KOPT-K1 (cell line): ENCODE data around the gene PGGT1B.
"Not testable (repeated sequence)": the region's sequence is repeated elsewhere in the genome, so short reads cannot be mapped to it uniquely, and the experiment has no call there.

ENCODE experiments used
- H3K27ac ChIP-seq: fragments of 200-600 bp; sonication (generic); 2 replicates; pipeline ENCODE4 v1.5.1; 2016; ENCODE audit warnings: antibody characterized with exemption, mild to moderate bottlenecking, low read depth, low read length; ENCODE audit not compliant: poor library complexity, severe bottlenecking
- H3K36me3 ChIP-seq: fragments of 200-600 bp; sonication (generic); 2 replicates; pipeline ENCODE4 v1.5.1; 2017; ENCODE audit warnings: antibody characterized with exemption, mild to moderate bottlenecking, low read length, moderate library complexity; ENCODE audit not compliant: insufficient read depth
- H3K9me3 ChIP-seq: fragments of 200-600 bp; sonication (generic); 2 replicates; pipeline ENCODE4 v1.5.1; 2017; ENCODE audit warnings: antibody characterized with exemption, low read length, mild to moderate bottlenecking; ENCODE audit not compliant: insufficient read depth, poor library complexity, severe bottlenecking

The PGGT1B gene

DNA sequence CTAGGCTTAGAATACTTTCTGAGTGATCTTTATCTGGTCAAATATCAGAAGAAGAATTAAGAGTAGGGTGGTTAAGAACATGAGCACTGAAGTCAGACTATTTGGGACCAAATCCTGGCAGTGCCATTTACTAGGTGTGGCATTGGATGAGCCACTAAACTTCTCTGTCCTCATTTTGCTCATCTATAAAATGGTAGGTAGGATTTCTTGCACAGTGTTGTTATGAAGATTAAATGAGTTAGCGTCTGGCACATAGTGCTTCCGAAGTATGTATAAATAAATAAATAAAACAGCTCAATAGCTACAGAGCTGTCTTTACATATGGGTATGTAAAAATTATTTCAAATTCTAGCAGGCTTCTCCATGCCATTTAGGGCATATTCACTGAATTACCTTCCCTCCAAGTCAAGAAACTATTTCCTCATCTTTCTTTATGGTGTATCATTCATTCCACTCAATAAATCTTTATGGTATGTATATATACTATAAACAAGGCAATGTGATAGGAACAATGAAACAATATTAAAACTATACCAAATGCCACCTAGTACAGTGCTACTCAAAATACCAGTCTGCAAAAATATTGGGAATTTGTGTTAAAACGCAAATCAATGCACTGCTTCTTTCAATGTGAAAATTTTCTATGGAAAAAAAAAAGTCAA lies 9.8 kb upstream of the PGGT1B start:
- Histone ChIP-seq H3K36me3 (peaks cover 36% of the 10 kb centered on the region), H3K9me3 (no peaks in the 10 kb centered on the region), H3K27ac (no peak overlapping the region)

DNA sequence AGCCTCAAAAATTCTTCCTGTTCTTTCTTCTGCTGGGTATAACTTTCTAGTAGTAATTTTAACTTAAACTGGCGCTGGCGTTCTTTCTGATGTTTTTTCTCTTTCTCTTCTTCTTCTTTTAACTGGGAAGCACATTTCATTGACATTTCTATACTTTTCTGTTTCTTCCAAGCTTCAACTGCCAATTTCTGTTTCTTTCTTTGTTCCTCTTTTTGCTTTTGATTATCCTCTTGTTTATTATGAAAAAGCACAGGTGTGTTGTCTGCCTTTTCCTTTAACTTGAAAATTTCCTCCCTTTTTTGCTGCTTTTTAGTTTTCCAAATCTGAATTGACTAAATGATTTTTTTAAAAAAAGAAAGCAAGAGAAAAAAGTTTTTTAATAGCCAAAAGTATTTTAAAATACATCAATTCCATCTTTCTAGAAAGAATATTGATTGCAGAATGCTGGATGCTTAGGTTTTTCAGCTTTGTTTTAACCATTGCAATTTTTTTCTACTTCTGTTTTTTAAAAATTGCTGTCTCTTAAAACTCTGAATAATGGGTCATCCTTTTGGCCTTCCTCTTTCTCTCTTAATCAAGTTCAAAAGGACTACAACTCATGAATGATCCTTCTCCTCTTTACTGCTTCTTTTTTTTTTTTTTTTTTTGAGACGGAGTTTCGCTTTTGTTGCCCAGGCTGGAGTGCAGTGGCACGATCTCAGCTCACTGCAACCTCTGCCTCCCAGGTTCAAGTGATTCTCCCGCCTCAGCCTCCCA lies 8.8 kb upstream of the PGGT1B start:
- Histone ChIP-seq H3K9me3 (no peaks in the 10 kb centered on the region), H3K36me3 (peaks cover 36% of the 10 kb centered on the region), H3K27ac (no peak overlapping the region)

DNA sequence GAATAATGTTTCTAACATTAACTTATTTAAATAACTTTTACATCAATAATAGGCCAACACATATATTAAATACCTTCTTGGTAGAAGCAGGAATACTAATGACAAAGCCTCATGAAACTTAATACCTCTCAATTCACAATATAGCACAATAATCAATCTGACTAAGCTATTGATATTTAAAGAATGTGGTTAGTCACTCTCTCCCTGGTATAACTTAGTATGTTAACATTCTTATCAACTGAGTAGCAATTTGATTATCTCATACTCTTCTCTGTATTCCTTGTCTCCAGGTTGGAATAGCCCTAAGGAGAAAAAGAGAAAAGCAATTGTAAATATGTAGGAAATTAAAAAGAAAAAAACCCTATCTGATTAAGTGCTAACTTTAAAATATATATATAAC lies 4.9 kb upstream of the PGGT1B start:
- H3K27ac ChIP-seq, result no peak overlapping the region

DNA sequence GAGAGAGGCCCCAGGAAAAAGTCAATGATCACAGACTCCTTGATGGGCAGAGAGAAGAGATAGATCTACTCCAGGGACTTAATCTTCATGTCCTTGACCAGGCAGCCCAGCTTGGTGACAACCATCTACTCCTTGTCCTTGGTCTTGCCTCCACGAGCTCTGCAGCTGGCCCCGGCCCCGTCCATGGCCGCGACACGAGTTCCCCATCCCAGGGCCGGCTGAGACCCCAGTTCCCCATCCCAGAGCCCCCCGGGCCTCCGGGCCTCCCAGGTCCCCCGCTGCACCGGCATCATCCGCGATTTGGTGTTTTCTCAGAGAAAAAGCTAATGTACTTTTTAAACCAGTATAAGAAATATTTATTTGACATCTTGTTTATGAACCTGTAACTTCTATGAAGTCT lies 2.5 kb upstream of the PGGT1B start:
- H3K27ac ChIP-seq, result no peak overlapping the region
- H3K9me3 ChIP-seq, result no peaks in the 10 kb centered on the region
- peaks cover 3% of the 10 kb centered on the region; the same call in 1 of the 2 replicates for H3K36me3 ChIP-seq

More for the DNA sequence above, 4.9 kb upstream of the PGGT1B start:
- no peaks in the 10 kb centered on the region for H3K9me3 ChIP-seq
- H3K36me3 ChIP-seq, result peaks cover 9% of the 10 kb centered on the region; the same call in 1 of the 2 replicates

DNA sequence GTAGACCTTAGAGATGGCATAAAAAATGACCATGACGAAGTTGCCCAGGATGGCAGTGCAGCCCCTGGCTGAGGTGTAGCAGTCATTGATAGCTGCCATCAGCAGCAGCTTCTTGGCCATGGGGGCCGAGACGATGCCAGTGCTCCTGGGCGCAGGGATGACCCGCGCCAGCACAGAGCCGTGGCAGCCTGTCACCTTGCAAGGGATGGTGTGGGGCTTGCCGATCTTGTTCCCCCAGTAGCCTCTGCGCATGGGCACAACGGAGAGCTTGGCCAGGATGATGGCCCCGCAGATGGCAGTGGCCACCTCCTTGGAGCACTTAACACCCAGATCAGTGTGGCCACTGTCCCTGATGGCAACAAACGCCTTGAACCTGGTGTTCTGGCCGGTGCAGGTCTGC lies 2.1 kb upstream of the PGGT1B start:
- Histone ChIP-seq H3K27ac (no peak overlapping the region), H3K36me3 (peaks cover 3% of the 10 kb centered on the region; the same call in 1 of the 2 replicates), H3K9me3 (no peaks in the 10 kb centered on the region)

DNA sequence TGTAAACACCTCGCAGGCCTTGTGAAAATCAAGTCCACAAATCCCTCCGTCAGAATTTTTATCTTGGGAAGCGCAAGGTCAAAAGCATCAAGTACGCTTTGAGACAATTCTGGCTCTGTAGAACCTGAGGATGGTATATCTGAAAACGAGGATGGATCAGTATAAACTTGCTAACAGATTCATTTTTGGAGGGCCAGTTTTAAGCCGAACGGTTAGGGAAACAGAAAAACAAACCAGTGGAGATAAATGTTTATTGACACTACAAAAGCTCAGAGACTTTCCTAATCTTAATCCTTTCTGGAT lies 352 bp upstream of the PGGT1B start:
- H3K27ac ChIP-seq, result peak overlapping the region; percentile 82
- no peaks in the 10 kb centered on the region for H3K9me3 ChIP-seq
- H3K36me3 ChIP-seq, result peaks cover 3% of the 10 kb centered on the region; the same call in 1 of the 2 replicates

DNA sequence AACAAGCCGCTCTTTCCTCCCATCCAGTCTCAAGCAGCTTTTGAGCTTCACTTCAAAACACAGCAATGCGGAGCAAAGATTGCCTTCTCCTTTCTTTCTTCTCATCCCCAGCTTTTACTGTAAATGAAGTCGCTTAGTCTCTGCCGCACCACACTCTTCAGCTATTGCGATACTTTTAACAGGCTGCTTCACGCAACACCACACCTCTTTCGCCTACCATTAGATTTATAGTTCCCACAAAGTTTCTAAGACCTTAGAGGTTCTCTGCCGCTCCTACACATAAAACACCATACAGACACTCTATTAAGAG lies 711 bp downstream of the PGGT1B start:
- H3K9me3 ChIP-seq, result no peaks in the 10 kb centered on the region
- peaks cover 2% of the 10 kb centered on the region; the same call in 1 of the 2 replicates for H3K36me3 ChIP-seq
- H3K27ac ChIP-seq, result peak overlapping the region; percentile 82

DNA sequence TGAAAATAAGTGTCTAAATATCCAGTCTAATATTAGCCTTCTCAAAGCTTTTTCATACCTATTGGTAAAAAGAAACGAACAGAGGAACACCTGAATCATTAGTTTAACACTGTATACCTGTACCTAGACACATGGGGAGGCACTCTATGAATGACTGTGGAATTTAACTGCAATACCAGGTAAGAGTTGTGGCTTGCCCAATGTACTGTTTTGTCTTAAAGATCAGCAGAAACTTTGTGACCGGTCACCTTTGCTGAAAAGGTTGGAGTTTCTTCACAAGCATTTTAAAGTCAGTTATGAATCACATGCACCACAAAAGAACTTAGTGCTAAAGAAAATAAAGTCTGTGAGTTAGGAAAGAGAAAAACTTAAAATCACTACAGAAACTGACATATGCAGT lies 2.4 kb downstream of the PGGT1B start:
- Histone ChIP-seq H3K36me3 (peaks cover 12% of the 10 kb centered on the region), H3K9me3 (no peaks in the 10 kb centered on the region), H3K27ac (no peak overlapping the region)

DNA sequence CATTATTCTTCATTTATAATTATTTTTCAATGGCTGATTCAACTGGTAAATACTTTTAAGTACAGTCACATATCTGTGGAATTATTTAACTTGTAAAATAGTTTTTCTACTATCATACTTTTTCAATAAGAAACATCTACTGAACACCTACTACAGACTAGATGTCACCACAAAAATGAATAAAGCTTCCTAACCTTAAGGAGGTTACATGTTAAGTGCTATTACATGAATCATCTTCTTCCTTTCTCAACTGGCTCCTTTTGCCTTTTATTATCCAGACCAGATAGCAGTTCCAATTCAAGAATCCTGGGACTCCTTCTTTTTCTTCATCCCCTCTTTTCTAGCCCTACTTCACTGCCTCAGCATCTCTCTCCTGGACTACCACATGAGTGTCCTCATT lies 4.7 kb downstream of the PGGT1B start:
- Histone ChIP-seq H3K36me3 (peaks cover 12% of the 10 kb centered on the region), H3K27ac (no peak overlapping the region), H3K9me3 (no peaks in the 10 kb centered on the region)

DNA sequence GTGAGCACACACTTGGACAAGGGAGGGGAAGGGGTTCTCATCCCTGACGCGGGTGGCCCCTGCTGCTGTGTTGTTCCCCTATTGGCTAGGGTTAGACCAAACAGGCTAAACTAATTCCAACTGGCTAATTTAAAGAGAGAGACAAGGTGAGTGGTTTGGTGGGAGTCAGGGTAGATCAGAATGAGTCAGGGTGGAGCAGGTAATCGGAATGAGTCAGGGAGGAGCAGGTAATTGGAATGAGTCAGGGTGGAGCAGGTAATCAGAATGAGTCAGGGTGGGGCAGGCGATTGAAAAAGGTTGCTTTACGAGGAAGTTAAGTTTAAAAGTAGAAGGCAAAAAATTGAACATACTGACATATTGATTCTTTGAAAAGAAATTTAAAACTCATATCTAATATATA lies 13.3 kb downstream of the PGGT1B start:
- not testable (repeated sequence) for H3K9me3 ChIP-seq, H3K27ac ChIP-seq
- 0 out of 2 replicates have a peak, but pooled peaks cover 14% of the 10 kb centered on the region for H3K36me3 ChIP-seq

DNA sequence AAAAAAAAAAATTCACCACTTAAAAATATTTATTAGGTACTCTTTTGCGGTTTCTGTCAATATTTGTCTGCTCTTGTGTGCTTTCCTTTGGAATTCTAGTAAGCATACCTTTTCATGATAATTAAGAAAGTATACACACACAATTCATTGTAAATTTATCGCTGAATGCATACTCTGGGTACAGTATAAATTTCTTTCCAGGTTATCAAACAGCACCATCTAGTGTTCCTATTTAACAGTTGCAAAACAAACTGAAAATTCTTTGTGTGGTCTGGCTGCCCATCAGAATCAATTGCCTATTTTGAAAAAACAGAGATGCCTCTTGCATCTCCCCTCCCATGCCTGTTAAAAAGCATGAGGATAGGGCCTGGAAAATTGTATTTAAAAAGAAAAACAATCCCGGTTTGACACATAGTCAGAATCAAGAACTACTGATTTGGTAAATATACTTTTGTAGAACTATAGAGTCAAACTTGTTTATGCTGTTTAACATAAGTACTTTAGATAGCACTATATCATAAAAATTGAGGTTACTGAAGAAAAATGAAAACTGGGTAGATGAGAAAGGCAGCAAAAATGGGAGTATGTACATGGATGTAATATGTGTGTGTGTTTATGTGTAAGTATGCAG lies 16.2 kb downstream of the PGGT1B start:
- H3K36me3 ChIP-seq, result peaks cover 21% of the 10 kb centered on the region; the same call in 1 of the 2 replicates

DNA sequence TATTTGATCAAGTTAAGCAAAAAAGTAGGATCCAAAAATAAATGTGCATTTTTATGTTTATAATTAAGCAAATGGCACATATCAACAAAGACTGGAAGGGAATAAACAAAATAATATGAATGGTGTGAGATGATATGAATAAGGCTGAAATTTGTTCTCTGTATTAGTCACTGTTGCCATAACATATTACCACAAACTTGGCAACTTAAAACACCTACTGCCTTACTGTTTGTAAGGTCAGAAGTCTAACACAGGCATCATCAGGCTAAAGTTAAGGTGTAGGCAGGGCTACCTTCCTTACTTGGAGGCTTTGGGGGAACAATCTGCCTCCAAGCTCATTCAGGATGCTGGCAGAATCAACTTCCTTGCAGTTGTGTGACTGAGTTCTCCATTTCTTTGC lies 19.3 kb downstream of the PGGT1B start:
- Histone ChIP-seq H3K36me3 (peaks cover 43% of the 10 kb centered on the region), H3K27ac (no peak overlapping the region), H3K9me3 (no peaks in the 10 kb centered on the region)

More for the DNA sequence above, 16.2 kb downstream of the PGGT1B start:
- H3K27ac ChIP-seq, result no peak overlapping the region
- no peaks in the 10 kb centered on the region for H3K9me3 ChIP-seq

DNA sequence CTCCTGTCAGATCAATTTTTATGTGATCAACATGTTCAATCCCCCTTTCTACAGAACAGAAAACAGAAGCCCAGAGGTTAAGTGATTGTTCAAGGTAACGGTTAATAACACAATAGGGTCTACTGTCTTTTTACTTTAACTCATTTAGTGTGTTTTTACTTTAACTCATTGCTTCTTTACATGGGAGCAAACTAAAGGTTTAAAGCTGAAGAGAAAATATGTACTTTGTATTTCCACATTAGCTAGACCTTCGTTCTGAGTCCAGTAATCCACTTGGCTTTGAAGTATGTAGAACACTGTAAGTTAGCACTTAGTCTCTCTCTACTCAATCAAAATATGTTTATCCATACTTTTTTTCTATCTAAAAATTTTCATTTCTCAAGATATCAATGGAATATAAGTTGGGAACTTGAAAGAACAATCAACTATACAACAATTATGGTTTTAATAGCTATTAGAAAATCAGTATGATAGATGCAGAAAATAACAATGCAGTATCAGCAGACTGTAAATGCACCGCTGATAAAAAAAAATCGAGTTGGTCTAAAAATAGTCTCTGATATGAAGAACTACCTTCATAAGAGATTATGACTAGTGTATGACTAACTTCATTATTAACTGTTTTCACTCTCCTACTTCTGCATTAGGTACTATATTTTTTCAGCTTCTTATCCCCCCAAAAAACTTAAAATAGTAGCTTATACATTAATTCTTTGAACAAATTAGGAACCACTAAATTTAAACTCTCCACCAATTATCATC lies 20.6 kb downstream of the PGGT1B start:
- peaks cover 44% of the 10 kb centered on the region for H3K36me3 ChIP-seq
- no peak overlapping the region for H3K27ac ChIP-seq
- H3K9me3 ChIP-seq, result no peaks in the 10 kb centered on the region

DNA sequence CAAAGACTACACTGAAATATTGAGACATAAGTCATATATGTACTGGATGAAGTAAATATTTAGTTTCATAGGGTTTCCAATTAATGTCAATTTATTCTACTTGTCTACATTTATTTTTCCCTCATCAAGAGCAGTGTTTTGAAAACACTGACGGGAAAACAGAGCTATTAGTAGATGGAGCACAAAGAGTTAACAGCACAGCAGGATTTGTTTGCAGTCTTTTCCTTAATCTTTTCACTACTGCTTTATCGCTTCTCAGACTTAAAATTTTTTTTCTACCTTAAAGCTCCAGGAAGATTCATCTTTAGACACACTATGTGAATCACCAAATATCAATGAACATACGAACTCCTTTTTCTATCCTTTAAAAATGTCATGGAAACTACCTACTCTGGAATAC lies 25.6 kb downstream of the PGGT1B start:
- Histone ChIP-seq H3K36me3 (peaks cover 67% of the 10 kb centered on the region), H3K9me3 (no peaks in the 10 kb centered on the region), H3K27ac (no peak overlapping the region)

DNA sequence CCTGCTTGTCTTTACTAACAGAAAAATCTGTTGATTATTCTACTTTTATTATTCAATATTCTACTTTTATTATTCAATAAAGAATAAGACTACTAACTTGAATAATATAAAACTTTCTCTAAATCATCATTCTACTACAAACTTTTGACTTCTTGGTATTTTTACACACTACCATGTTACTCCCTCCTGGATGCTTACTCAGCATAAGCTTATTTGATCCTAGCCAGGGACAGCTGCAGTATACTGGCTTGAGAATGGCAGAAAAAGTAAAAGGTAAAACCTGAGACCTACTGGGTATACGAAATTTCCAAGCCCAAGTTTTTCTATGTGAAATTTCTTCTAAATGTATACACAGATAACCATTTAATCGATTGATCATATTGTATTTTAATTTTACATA lies 26.1 kb downstream of the PGGT1B start:
- H3K36me3 ChIP-seq, result peaks cover 67% of the 10 kb centered on the region
- H3K9me3 ChIP-seq, result no peaks in the 10 kb centered on the region
- no peak overlapping the region for H3K27ac ChIP-seq
